GM18502 (cell line): ENCODE results near the gene ADAP1.
"Not testable (repeated sequence)": the region's sequence is repeated elsewhere in the genome, so short reads cannot be mapped to it uniquely, and the experiment has no call there.

ENCODE experiments used
- ATAC-seq: cut with Tn5 transposase; IDR thresholded peaks from one replicate; pipeline ENCODE4 v1.9.1; 2021; ENCODE audit warnings: mild to moderate bottlenecking; ENCODE audit not compliant: unreplicated experiment, poor library complexity

The ADAP1 gene

DNA sequence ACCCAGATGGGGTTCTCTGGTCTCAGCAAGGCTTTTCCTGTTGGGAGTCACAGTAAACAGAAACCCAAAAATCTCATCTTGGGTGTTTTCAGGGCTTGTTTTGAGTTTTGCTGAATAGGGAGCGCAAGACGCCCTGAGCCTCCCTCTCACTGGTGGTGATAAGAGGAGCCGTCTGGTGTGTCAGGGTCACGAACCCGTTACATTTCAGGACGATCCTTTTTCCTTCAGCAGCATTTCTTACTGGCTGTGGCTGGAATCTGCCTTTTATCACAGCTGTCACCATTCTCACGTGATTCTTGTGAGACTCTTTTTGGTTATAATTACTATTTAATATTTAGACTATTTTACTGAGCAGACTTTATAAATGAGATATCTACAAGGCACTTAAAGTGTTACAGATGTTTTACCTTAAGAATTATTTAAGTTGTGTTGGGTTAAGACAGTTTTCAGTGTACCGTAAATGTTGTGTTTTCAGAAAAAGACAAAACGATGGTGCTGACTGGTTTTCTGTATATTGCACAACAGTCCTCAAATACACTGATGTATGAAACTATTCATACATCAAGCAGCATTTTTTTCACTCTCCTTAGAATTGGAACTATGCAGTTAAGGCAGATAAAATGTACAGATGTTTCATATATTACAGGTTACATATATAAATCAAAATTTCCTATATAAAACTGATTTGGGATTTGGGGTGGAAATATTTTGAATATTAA, 80.3 kb downstream of the ADAP1 start:
- no peak for ATAC-seq

DNA sequence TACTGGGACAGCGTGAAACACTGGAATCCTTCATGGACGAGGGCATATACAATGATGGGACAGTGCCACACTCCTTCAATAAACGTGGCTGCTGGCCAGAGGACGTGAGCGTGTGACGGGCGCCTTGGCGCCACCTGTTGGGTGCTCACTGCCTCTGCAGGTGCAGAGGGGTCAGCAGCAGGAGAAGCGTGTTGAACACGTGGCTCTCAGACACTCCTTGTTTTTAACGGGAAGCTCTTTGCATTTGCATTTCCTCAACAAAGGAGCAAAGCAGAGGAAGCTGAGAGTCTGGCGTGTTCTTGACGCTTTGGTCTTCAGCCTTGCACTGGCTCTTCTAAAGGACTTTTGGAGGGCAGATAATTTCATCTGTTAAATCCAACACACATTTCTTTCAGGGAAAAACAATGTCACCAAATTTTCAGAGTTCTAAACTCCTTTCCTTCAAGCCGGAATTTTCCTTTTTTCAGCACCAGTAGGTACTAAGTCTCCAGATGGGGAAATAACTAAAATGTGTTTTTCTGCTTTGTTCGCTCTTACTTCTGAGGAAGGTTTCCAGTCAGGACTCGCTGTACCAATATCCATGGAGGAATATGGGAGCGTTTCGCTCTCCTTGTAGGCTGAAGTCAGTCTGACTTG, 81.0 kb downstream of the ADAP1 start:
- ATAC-seq: no peak

DNA sequence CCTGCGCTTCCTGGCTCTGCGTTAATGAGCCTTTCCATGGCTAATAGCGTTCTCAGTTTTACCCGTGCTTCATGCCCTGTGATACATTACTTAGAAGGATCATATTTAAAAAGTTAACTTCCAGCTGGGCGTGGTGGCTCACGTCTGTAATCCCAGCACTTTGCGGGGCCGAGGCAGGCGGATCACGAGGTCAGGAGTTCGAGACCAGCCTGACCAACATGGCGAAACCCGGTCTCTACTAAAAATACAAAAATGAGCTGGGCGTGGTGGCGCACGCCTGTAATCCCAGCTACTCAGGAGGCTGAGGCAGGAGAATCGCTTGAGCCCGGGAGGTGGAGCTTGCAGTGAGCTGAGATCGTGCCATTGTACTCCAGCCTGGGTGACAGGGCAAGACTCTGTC, 81.8 kb downstream of the ADAP1 start:
- not testable (repeated sequence) for ATAC-seq

DNA sequence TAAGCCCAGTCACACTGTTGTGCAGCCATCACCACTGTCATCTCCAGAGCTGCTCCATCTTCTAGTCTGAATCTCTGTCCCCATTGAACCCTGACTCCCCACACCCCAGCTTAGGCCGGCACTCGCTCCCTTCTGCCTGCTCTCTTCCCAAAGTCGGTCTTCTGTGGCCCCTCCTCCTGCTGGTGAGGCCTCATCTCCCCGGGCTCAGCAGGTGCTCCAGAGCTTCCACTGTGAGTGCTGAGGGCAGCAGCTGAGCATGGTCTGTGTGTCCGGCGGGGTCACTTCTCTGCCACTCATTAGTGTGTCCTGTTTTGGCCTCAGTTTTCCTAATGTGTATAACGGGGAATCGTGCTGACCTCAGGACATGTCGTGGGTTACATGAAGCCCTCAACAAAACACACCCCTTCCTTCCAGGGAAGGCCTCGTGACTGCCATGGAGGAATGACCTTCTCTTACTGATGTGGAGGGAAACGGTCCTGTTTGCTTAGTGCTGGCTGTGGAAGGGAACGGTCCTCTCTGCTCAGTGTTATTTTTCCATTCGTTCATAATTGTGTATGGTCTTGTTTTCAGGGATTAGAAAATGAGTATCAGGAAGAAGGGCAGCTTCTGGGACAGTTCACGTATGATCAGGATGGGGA, 82.5 kb downstream of the ADAP1 start:
- no peak for ATAC-seq

DNA sequence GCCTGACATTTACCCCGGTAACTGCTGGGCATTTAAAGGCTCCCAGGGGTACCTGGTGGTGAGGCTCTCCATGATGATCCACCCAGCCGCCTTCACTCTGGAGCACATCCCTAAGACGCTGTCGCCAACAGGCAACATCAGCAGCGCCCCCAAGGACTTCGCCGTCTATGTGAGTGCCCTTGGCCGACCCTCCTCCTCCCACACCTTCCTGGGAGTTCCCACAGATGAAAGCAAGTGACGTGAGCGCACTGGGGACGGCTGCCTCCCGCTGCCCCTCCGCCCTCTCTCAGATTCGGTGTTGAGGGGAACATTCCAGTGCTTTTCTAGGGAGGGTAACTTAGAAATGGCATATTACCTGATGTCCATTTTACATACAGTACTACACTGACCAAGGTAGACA, 85.1 kb downstream of the ADAP1 start:
- ATAC-seq: no peak

DNA sequence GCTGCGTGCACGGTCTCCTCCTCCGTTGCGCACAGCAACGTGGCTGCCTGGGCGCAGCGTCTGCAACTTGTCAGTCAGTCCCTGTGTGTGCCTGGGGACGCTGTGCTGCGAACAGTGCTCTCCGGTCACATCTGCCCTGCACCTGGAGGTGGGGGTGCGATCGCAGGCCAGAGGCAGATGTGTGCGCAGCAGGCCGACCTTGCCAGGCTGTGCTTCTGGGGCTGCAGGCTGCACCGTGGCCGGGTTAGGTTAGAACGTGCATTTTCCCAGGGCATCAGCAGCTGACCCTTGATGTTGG, 86.3 kb downstream of the ADAP1 start:
- ATAC-seq: no peak

DNA sequence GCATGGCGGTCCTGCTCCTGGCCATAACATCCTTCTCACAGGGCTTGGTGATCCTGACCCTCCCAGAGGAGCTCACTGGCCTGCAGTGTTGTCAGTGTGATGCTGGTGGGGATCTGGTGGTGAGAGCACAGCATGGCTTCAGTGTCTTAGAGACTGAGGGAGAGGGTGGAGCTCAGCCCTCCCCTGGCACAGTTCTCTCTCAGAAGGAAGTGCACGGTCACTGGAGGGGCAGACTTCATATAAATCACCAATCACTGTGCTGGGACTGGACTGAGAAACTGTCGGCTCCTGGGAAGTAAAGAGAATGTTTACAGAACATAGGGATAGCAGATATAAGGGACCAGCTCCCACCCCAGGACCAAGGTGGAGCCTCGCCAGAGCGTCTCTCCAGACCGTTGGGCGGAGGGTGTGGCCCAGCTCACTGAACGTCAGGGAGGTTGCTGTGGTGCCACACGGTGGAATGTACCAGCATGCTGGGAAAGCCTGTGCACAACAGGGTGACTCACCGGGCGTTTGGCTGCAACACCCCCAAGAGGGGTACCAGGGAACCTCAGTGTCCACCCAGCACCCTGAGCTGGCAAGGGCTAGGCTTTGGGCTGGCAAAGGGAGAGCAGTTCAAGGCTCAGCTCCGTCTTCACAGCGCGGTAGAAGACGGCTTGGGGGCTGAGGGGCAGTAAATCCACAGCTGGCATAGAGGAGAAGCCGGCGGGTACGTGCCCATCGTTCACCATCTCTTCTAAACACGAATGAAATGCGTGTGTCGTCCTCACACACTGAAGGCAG, 86.9 kb downstream of the ADAP1 start:
- no peak for ATAC-seq

DNA sequence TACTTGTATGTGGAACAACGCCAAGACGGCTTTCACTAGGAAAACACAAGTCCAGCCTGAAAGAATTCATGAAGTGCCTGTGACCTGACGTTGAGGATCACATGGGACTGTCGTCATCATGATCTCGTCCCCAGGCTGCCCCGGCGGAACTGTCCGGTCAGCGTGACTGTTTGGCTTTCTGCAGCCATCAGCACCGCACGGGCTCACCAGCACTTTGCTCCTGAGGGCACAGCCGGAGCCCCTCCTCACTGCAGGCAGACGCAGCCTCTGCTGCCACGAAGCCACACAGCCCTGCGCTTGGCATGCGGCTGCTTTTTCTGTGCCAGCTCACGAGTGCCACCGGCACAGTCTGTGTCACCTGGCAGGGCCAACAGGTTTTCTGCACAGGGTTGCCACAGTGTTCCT, 87.5 kb downstream of the ADAP1 start:
- no peak for ATAC-seq

DNA sequence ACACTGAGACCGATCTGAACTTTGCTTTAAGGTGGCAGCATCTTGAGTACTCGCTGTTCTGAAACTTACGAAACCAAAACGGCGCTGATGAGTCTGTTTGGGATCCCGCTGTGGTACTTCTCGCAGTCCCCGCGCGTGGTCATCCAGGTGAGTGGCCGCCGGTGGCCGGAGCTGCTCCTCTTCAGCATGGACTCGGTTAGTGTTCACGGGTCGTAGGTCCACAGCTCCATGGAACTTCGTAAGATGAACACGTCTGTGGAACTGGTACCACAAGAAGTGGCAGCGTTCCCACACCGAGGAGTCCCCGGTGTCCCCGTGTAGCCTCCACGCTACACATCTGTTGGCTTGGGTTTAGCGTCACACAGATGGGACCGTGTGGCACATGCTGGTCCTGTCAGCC, 88.6 kb downstream of the ADAP1 start:
- ATAC-seq: no peak

DNA sequence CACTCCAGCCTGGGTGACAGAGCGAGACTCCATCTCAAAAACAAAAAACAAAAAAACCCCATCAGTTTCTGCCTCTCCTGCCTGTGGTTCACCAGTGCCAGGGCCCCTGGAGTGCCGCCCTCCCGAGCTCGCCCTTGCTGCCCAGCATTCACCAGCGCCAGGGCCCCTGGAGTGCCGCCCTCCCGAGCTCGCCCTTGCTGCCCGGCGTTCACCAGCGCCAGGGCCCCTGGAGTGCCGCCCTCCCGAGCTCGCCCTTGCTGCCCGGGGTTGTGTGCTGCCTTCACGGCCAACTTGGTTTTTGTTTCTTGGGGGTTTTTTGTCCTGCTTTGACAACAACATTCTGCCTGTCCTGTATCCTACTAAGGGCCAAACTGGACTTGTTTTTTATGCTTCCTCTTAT, 91.4 kb downstream of the ADAP1 start:
- no peak for ATAC-seq

DNA sequence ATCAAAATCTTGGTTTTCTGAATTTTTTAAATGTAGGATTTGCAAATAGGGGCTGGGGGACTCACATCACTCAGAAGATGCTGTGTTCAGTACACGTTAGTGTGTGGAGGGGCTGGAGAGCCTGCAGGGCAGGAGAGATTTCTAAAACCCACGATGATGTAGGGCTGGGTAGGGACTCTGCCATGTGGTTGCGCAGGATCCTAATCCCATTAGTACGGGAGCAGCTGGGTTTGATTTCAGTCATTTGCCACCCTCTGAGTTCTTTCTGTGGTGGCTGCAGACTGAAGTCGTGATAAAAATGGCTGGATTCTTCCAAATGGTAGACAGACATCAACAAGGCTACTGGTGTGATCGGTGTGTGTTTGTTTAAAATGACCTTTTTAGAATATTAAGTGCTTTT, 92.3 kb downstream of the ADAP1 start:
- ATAC-seq: no peak

DNA sequence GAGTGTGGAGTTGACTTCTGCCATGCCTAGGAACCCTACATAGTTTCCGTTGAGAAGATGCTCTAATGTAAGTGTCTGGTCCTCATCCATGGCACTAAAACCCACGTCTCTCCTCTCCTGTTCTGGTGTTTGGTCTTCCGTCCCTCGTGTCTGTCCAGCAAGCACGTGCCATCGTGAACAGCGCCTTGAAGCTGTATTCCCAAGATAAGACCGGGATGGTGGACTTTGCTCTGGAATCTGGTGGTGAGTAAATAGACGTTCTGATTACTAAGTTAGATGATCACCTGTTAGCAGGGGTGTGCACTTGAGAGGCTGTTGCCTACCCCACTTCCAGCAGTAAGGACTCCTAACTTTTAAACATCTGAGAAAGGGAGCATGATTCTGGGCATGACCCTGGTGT, 93.3 kb downstream of the ADAP1 start:
- ATAC-seq: no peak

DNA sequence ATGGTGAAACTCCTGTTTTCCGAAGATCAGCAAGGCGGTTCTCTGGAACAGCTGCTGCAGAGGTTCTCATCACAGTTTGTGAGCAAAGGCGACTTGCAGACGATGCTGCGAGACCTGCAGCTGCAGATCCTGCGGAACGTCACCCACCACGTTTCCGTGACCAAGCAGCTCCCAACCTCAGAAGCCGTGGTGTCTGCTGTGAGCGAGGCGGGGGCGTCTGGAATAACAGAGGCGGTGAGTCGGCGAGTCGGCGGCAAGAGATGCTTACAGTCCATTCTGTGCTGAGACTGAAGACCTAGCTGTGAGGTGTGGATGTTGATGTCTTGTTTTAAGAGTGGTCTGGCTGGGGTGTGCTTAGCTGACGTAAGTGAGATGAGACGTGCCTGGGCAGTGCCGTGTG, 94.3 kb downstream of the ADAP1 start:
- ATAC-seq: no peak

DNA sequence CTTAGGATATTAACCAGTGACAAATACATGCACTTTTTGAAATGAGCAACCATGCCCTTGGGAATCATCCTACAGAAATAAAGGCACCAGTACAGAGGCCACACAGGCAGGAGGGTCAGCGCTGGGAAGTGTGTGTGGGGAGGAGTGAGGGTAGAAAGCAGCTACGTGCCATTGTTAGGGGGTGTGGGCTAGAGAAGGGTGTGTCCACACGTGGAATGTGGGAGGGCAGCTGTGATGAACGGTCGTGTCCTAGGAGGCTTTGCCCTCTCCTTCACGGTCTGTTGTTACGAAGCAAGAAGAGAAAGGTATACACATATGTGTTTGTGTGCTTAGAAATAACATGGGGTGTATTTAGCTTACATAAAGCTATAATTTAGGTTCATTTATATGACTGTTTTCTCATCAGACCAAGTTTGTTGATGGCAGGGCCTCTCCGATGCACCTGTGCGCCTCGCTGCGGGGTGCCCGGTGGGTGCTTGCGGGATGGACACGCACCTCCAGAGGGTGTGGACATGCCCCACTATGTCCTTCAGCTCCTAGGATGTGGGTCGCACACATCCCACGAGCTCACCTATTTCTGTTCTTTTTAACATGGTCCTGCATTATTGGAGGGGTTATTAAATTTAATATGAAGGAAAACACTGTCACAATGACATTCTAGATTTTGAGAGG, 95.0 kb downstream of the ADAP1 start:
- ATAC-seq: no peak

DNA sequence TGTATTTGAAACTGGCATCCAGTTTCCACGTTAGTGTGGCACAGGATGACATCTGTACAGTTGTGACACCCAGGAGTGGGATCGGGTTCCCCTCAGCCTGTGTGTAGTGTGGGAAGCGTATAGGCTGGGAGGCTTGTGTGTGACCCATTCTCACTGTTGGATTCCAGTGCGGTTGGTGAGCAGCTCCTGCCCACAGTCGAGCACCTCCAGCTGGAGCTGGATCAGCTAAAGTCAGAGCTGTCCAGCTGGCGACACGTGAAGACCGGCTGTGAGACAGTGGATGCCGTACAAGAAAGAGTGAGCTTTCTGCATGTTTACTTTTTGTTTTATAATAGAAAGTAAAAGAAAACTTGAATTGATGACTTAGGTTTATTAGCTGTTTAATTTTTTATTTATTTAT, 96.8 kb downstream of the ADAP1 start:
- no peak for ATAC-seq

DNA sequence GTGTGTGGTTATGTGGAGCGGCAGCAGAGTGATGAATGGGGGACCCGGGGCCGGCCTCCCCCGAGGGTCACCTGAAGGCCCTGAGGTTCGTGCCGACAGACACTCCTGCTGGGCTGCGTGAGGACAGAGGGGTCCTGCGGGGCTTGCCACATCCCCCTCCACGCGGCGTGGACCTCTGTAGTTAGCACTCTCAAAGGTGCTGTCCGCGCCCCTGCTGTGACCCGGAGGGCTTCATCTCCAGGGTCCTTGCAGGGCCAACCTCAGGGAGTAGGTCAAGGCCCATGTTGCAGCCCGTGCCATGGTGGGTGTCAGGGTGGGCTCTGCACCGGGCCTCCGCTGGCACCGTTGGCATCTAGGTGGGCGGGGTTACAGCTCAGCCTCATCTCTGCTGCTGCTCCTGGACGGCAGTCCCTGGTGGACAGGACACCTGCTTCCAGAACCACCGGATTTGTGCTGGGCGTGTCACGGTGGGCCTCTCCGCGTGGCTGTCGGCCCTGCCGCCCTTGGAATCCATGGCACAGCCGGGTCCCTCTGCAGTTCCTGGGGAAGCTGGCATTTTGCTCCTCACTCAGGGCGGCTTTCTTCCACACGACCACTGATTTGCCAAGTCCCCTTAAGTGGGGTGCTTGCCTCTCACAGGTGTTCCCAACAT, 97.9 kb downstream of the ADAP1 start:
- ATAC-seq: no peak

DNA sequence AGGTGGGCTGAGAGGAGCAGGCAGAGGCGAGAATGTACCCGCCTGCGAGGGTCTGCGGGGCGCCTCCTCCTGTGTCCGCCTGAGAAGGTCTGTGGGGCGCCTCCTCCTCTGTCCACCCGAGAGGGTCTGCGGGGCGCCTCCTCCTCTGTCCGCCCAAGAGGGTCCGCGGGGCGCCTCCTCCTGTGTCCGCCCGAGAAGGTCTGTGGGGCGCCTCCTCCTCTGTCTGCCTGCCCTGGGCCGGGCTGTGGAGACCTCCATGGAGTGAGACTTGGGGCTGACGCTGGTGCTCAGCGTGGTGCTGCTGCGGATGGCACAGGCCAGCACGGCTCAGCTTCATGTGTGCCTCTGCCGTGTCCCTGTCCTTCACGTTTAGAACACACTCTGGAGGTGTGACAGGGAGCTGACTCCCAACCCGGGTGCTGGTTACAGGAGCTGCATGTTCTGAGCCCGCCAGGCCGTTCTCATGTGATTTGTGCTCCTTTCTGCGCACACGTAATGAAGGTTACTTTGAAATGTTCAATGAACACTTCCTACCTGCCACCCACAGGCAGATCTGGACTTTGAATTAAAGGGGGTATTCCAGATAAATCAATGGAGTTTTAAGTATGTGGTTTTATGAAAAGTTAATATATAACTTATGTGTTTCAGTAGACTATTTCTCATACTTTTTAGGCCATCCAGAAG, 98.7 kb downstream of the ADAP1 start:
- ATAC-seq: no peak

DNA sequence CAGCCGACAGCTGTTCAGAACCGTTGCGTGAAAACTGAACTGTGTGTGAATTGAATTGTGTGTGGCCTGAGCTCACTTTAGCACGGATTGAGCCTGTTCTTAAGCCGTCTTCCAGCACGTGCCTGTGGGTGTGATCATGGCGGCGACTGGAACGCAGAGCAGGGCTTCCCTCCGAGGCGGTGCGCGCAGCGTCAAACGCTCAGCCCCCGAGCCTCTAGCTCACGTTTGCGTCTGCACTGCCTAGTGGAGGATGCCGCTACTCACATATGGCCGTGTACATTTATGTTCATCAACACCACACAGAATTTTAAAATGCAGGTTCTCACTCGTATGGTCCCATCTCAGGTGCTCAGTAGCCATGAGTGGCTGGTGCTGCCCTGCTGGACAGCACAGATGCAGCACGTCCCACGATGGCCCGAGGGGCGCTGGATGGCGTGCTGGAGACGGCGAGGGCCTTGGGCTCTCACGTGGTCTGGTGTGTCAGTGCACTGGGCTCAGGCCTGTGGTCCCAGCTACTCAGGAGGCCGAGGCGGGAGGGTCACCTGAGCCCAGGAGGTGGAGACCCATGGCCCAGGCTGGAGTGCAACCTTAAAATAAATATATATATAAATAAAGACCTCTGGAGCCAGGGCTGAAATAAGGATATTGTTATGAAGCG, 100.2 kb downstream of the ADAP1 start:
- ATAC-seq: no peak
